Left ventricle myocardium inferior (tissue), 1 donor: ENCODE results near the gene FARP2. TPM values are rescaled to one million over a fixed set of nuclear protein-coding genes. Genes with fewer than 3 reads are reported as not detected.

Experiments used
- DNase-seq: peaks from one replicate; pipeline ENCODE4 v3.0.0-alpha.2; 2020
- H3K27ac ChIP-seq: fragments of 200-600 bp; replicated peaks from 2 replicates; pipeline ENCODE4 v1.8.0; 2021
- H3K27me3 ChIP-seq: fragments of 200-600 bp; 2 replicates; pipeline ENCODE4 v1.8.0; 2021; ENCODE audit warnings: low read depth
- H3K36me3 ChIP-seq: fragments of 200-600 bp; 2 replicates; pipeline ENCODE4 v1.8.0; 2021
- H3K4me1 ChIP-seq: fragments of 200-600 bp; 2 replicates; pipeline ENCODE4 v1.8.0; 2021
- H3K4me3 ChIP-seq: fragments of 200-600 bp; 2 replicates; pipeline ENCODE4 v1.8.0; 2021; ENCODE audit warnings: mild to moderate bottlenecking, moderate library complexity
- H3K9me3 ChIP-seq: fragments of 200-600 bp; replicated peaks from 2 replicates; pipeline ENCODE4 v1.8.0; 2021
- intact Hi-C: fragments of 100-400 bp; cut with micrococcal nuclease; formaldehyde crosslinking; loops from one replicate; pipeline ENCODE4 v1.11.0; 2022
- long read RNA-seq: library from polyadenylated mRNA; unstranded; transcript quantifications from one replicate; pipeline ENCODE4 v2.0.0, GENCODE V29; 2021
- total RNA-seq: library from RNA; stranded (reverse); fragmentation: NEBNext Ultra II Directional; extraction: Animal tissue kit (Norgen Biotek cat#: 25700); gene quantifications from one replicate; pipeline ENCODE4 v1.2.1, GENCODE V29; 2021
- TF ChIP-seq, protein P1 (sequence below): fragments of 200-600 bp; IDR thresholded peaks from 2 replicates; pipeline ENCODE4 v1.8.0; 2021; ENCODE audit warnings: antibody characterized with exemption, mild to moderate bottlenecking, borderline replicate concordance
- donor health status: DM: no; HTN: yes; CAD: no; lungs with severe emphysema.

FARP2 gene, protein sequence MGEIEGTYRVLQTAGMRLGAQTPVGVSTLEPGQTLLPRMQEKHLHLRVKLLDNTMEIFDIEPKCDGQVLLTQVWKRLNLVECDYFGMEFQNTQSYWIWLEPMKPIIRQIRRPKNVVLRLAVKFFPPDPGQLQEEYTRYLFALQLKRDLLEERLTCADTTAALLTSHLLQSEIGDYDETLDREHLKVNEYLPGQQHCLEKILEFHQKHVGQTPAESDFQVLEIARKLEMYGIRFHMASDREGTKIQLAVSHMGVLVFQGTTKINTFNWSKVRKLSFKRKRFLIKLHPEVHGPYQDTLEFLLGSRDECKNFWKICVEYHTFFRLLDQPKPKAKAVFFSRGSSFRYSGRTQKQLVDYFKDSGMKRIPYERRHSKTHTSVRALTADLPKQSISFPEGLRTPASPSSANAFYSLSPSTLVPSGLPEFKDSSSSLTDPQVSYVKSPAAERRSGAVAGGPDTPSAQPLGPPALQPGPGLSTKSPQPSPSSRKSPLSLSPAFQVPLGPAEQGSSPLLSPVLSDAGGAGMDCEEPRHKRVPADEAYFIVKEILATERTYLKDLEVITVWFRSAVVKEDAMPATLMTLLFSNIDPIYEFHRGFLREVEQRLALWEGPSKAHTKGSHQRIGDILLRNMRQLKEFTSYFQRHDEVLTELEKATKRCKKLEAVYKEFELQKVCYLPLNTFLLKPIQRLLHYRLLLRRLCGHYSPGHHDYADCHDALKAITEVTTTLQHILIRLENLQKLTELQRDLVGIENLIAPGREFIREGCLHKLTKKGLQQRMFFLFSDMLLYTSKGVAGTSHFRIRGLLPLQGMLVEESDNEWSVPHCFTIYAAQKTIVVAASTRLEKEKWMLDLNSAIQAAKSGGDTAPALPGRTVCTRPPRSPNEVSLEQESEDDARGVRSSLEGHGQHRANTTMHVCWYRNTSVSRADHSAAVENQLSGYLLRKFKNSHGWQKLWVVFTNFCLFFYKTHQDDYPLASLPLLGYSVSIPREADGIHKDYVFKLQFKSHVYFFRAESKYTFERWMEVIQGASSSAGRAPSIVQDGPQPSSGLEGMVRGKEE
- total RNA-seq = 16.5 TPM
- long read RNA-seq, full-length matches to known transcripts = 10 of 19 reads
- long read RNA-seq, partial matches to known transcripts = 5 of 19 reads
- long read RNA-seq, other reads (novel, unspliced or antisense) = 4 of 19 reads

DNA sequence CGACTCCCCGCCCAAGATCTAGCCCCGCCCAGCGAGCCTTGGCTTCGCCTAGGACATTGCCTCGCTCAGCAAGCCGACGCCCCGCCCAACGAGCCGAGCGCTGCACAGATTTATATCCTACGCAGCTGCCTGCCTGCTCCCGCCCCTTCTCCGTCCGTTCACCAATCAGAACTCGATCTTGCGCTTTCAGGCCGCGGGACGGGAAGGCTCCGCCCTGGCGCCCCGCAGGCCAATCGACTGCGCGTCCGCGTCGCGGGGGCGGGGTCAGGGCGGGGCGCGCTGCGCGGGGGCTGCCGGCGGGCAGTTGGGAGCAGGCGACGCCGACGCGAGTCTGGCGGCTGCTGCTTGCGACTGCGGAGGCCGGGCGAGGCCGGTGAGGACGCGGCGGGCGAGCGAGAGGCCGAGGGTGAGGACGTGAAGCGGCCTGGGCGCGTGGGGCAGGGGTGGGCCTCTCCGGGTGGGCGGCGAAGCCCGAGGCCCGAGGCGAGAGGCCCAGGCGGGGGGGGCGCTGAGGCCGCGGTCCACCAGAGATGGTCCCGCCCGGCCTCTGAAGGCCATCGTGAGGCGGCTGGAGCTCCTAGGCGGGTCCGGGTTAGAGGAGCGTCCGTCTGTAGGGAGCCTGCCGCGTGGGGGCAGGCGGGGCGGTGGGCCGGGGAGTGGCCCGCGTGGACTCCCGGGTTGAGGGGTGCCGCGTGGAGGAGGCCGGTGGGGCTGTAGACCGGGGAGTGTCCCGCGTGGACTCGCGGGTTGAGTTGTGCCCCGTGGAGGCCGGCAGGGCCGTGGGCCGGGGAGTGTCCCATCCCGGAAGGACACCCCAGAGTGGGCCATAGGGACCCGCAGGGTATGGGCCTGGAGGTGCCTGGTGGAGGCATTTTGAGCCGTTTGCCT, at the start of gene FARP2:
Gene FARP2 (plus strand): TSS at position 303 of the 888 bp plus-strand sequence. CDS start 16,823 bp downstream, outside the sequence.
- Histone ChIP-seq H3K36me3 (peaks cover 34% of the 10 kb centered on the region), H3K4me3 (peak within 1 kb of the TSS; percentile 96), H3K27me3 (no peaks in the 10 kb centered on the region), H3K9me3 (no peaks in the 10 kb centered on the region), H3K27ac (peak within 1 kb of the TSS; percentile 91), H3K4me1 (peaks cover 44% of the 10 kb centered on the region)
- TF ChIP-seq, protein P1, sequence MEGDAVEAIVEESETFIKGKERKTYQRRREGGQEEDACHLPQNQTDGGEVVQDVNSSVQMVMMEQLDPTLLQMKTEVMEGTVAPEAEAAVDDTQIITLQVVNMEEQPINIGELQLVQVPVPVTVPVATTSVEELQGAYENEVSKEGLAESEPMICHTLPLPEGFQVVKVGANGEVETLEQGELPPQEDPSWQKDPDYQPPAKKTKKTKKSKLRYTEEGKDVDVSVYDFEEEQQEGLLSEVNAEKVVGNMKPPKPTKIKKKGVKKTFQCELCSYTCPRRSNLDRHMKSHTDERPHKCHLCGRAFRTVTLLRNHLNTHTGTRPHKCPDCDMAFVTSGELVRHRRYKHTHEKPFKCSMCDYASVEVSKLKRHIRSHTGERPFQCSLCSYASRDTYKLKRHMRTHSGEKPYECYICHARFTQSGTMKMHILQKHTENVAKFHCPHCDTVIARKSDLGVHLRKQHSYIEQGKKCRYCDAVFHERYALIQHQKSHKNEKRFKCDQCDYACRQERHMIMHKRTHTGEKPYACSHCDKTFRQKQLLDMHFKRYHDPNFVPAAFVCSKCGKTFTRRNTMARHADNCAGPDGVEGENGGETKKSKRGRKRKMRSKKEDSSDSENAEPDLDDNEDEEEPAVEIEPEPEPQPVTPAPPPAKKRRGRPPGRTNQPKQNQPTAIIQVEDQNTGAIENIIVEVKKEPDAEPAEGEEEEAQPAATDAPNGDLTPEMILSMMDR = peak; percentile 9
- DNase-seq = peak; percentile 100
- intact Hi-C loops = no loop called here

DNA sequence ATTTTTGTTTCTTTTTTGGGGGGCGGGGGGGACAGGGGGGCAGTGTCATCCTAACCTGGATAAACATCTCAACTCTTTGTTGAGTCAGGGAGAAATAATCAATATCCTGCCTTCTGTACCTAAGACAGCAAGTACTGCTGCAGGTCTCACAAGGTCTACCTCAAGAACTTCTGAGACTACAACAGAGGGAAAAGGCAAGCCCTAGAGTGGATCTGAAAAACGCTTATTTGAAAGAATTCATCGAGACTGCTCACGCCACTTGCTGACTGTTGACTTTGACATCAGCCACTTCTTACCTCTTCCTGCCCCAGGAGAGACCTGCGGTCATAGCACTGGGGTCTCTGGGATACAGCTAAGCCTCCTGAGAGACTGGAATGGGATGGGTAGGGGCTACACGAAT, 49.0 kb upstream of the FARP2 start:
- intact Hi-C loops = no loop called here
- Histone ChIP-seq H3K27me3 (no peaks in the 10 kb centered on the region), H3K4me3 (no peak overlapping the region), H3K36me3 (no peaks in the 10 kb centered on the region), H3K9me3 (no peaks in the 10 kb centered on the region), H3K27ac (no peak overlapping the region), H3K4me1 (peaks cover 87% of the 10 kb centered on the region)
- TF ChIP-seq, protein P1 = no peak
- no peak for DNase-seq

DNA sequence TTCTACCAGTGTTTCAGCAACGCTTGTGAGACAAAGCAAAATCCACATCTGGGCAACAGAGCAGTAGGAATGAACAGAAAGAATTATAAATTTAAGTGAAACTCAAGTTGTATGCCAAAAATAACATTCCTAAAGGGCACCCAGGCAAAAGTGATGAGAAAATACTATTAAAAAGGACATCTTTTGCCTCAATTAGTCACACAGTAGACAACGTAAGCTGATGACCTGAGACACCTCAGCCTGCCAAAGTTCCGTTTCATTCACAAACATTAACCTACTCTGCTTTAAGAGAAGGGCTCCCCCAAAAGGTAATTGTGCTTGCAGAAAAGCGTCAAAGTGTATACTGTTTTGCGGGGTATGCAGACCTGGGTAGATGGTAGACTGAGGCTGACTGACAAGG, 47.8 kb upstream of the FARP2 start:
- H3K27ac ChIP-seq = no peak overlapping the region
- peaks cover 87% of the 10 kb centered on the region for H3K4me1 ChIP-seq
- no peak overlapping the region for H3K4me3 ChIP-seq
- TF ChIP-seq, protein P1 = no peak
- no peaks in the 10 kb centered on the region for H3K27me3 ChIP-seq
- intact Hi-C loops = no loop called here
- no peaks in the 10 kb centered on the region for H3K9me3 ChIP-seq
- DNase-seq = no peak
- H3K36me3 ChIP-seq = no peaks in the 10 kb centered on the region

DNA sequence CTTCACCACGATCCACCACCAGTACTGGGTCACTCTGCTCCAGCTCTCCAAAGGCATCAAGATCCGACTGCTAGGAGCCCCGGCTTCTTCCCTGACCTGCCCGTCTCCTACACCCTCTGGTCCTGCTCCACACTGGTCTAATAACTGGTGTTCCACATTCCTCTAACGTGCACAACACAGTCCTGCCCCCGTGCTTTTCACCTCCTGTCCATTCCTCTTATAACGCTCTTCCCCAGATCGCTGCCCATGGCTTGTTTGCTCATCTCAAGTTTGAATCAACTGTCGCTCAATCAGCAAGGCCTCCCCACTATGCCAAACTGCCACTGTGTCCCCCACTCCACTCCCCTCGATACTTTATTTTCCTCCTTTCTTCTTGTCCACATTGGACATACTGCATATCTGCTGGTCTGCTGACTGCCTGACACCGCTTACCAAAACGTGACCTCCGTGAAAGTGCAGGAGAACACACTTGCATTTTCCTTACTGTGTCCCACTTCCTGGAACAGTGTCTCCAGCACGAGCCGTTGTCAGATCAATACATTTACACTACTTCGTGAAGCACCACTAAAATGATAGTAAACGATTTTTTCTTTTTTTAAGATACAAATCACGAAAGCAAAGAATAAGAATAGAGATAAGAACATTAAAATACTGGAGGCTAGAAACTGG, 47.1 kb upstream of the FARP2 start:
- DNase-seq = no peak
- Histone ChIP-seq H3K9me3 (no peaks in the 10 kb centered on the region), H3K27ac (no peak overlapping the region), H3K4me3 (no peak overlapping the region), H3K36me3 (no peaks in the 10 kb centered on the region), H3K4me1 (peaks cover 87% of the 10 kb centered on the region), H3K27me3 (no peaks in the 10 kb centered on the region)
- intact Hi-C loops = no loop called here
- TF ChIP-seq, protein P1 = no peak
